Sigmoid colon (tissue), 4 donors: Measurements from ENCODE around the gene RBM10.

Experiments
- CTCF ChIP-seq, 4 experiments: fragments of 450-650 bp in 3 of 4; fragments of 200-600 bp in 1 of 4; IDR thresholded peaks; one replicate each; pipeline ENCODE4 v1.5.1; 2016 to 2019; ENCODE audit warnings: antibody characterized with exemption in 4 of 4, mild to moderate bottlenecking in 3 of 4, moderate library complexity in 2 of 4
- EP300 ChIP-seq, 4 donors: sonication (generic); formaldehyde crosslinking; IDR thresholded peaks; one replicate each; pipeline ENCODE4 v1.6.1; 2017; ENCODE audit warnings: antibody characterized with exemption in 4 of 4

GRCh38 chrX:47101206-47101605 lies 43.8 kb upstream of the RBM10 start:
- no peak for TF ChIP-seq CTCF (IDR thresholded peaks at IDR 0.05)
- no peak for TF ChIP-seq EP300 (IDR thresholded peaks at IDR 0.05)
